Measurements from ENCODE around the gene ZNF519.
"Not testable (repeated sequence)": the region's sequence is repeated elsewhere in the genome, so short reads cannot be mapped to it uniquely, and the experiment has no call there.

Gene ZNF519

GRCh38 chr18:14132271-14132700 is at the start of gene ZNF519:
Gene ZNF519, minus strand, starts transcription at chr18:14132435. Its CDS starts 158 bp downstream, at chr18:14132277.
- peak; percentile 94 for DNase-seq (ENCODE audit: low spot score)

DNA sequence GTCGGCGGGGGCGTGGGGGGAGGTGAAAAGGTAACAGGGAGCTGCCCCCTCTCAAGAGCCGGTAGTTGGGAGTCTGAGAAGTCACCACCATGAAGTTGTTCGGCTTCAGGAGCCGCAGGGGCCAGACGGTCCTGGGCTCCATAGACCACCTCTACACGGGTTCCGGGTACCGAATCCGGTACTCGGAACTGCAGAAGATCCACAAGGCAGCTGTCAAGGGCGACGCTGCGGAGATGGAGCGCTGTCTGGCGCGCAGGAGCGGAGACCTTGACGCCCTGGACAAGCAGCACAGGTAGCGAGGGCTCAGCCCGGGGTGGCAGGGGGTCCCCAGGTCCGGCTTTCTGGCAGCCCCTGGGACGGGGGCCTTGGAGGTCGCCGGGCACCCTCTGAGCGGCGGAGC is 47.1 kb upstream of the ZNF519 start:
- DNase-seq (ENCODE audit: low spot score) = no peak

GRCh38 chr18:14178321-14179196 is 46.3 kb upstream of the ZNF519 start:
- peak; percentile 44 for DNase-seq (ENCODE audit: low spot score)

DNA sequence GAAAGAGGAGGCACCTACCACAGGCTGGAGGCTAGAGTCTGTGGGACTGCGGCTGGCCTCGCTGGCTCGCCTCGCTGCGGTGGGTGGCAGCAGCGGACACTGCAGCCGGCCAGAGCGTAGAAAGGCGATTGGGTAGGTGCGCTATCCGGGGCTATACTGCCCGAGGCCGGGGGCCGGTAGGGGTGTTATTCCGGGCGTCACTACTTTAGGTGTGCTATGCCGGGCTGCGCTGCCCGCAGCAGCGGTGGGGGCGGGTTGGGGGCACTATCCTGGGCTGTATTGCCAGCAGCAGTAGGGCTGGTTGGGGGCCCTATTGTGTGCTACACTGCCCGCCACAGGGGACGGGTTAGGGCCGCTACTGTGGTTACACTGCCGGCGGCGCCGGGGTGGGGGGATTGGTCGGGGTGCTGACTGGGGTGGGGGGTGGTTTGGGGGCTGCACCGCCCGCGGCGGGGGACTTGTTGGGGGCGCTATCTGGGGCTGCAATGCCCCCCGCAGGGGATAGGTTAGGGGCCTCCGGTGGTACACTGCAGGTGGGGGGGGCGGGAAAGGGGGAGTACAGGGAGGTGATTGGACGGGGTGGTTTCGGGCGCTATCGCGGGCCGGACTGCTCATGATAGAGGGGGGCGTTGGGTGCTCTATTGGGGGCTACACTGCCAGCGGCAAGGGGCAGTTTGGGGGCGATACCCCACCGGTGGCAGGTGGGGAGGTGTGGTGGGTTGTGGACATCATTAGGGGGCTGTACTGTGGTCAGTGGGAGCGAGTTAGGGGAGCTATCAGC is 45.5 kb upstream of the ZNF519 start:
- DNase-seq (ENCODE audit: low spot score) = not testable (repeated sequence)

- not testable (repeated sequence) for DNase-seq (ENCODE audit: low spot score)
These were observed 43.2 kb upstream of the ZNF519 start for GRCh38 chr18:14175404-14175803.

DNA sequence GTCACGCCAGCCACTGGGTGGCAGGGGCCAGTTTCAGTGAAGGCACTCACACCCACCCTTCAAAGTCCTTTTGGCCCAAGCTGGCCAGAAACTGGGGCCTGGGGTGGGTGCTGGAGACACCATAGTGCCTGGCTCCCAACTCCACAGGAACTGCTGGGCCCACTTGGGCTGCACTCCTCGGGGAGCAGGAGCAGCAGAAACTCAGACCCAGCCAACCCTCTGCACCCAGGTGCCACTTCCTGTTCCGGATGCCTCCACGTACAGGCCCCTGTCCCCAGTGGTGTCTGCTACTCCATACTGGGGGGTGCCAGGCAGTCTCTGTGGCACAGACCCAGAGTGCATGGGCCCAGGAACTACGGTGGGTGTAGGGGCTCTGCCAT is 42.5 kb upstream of the ZNF519 start:
- no peak for DNase-seq (ENCODE audit: low spot score)

DNA sequence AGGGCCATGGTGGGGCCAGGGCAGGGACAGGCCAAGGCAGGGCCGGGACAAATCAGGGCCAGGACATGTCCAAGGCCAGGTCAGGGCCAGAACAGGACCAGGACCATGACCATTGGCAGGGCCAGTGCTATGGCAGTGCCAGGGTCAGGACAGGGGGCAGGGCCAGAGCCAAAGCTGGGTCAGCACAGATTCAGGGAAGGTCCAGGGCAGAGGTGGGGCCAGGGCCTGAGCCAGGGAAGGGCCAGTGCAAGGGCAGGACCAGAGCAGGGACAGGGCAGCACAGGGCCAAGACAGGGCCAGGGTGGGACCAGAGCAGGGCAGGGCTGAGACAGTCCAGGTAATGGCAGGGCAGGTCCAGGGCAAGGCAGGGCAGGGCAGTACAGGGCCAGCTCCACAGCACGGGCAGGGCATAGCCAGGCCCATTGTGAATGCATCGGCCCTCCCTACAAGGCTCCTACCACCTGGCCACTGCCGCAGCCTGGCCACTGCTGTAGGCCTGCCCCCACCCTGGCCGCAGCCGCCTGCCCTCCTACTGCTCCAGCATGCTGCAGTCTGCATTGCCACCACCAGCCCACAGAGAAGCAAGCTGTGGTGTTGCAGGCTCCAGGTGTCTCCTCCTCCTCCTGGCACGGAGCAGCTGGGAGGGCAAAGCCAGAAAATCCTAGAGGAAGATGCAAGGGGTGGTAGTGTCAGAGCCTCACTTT is 41.9 kb upstream of the ZNF519 start:
- not testable (repeated sequence) for DNase-seq (ENCODE audit: low spot score)

- not testable (repeated sequence) for DNase-seq (ENCODE audit: low spot score)
These were observed 41.1 kb upstream of the ZNF519 start for GRCh38 chr18:14173116-14173951.

- not testable (repeated sequence) for DNase-seq (ENCODE audit: low spot score)
These were observed 40.2 kb upstream of the ZNF519 start for GRCh38 chr18:14172142-14173115.

- DNase-seq (ENCODE audit: low spot score) = not testable (repeated sequence)
These were observed 39.3 kb upstream of the ZNF519 start for GRCh38 chr18:14171301-14172141.

DNA sequence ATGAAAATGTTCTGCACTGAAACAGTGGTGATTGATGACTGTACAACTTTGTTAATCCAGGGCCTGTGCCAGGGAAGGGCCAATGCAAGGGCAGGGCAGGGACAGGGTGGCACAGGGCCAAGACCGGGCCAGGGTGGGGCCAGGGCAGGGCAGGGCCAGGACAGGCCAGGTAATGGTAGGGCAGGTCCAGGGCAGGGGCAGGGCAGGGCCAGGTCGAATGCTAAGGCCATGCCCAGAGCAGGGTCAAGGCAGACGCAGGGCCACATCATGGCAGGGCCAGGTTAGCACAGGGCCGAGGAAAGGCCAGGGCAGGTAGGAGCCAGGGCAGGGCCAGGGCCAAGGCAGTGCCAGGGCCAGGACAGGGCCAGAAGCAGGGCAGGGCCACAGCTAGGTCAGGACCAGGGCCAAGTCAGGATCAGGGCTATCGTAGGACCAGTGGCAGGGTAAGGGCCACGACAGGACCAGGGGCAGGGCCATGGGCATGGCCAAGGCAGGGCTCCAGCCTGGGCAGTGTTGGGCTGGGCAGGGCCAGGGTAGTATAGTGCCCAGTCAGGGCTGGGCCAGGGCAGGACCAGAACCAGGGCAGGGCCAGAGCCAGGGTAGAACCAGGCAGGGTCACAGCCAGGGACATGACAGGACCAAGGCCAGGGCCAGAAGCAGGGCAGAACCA is 38.3 kb upstream of the ZNF519 start:
- not testable (repeated sequence) for DNase-seq (ENCODE audit: low spot score)

GRCh38 chr18:14162915-14163314 is 30.7 kb upstream of the ZNF519 start:
- DNase-seq (ENCODE audit: low spot score) = not testable (repeated sequence)

- not testable (repeated sequence) for DNase-seq (ENCODE audit: low spot score)
These were observed 19.4 kb upstream of the ZNF519 start for GRCh38 chr18:14151564-14152113.

- not testable (repeated sequence) for DNase-seq (ENCODE audit: low spot score)
These were observed 18.5 kb upstream of the ZNF519 start for GRCh38 chr18:14150766-14151165.

- not testable (repeated sequence) for DNase-seq (ENCODE audit: low spot score)
These were observed 17.7 kb upstream of the ZNF519 start for GRCh38 chr18:14149916-14150420.

DNA sequence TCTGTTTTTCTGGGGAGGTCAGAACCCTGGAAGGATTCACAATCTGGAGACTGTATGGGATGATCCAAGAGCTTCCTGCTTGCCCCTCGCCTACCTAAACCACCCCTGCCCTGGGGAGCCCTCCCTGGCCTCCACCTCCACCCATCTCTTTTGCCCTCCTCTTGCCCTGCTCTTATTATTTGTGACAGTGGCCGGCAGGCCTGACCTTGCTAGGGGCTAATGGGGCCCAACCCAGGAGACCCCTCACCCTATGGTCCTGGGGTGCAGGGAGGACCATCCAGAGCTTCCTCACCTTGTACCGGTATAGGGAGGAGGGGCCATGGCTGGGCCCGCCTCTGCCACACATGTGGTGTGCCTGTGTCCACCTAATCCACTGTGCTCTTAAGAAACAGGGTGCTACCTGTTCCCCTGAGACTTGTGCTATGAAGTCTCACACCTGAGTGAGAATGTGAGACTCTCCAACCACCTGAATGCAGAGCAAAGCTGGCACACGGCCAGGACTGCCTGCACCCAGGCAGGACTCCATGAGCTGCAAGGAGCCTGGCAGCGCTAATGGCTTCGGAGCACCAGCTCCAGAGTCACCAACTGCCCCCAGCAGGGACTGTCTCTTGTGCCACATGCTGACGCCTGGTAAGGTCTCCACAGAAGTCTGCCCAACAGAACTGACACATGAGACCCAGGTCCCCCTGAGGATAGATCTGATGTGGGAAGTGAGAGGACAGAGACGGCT is 17.1 kb upstream of the ZNF519 start:
- not testable (repeated sequence) for DNase-seq (ENCODE audit: low spot score)
